Spleen (tissue), 7 donors: ENCODE measurements around the gene OPRL1.
A peak's percentile ranks its signal among the peaks of the same experiment; 100 is the strongest.

Experiments used
- POLR2A ChIP-seq, 3 donors: fragments of 450-650 bp; IDR thresholded peaks; one replicate each; pipeline ENCODE4 v1.5.1; 2017; ENCODE audit warnings: antibody characterized with exemption in 3 of 3, mild to moderate bottlenecking in 1 of 3
- TF ChIP-seq, protein P1 (sequence below), 11 experiments: fragments of 200-600 bp in 7 of 11; fragments of 450-650 bp in 4 of 11; sonication (generic) in 4 of 11; IDR thresholded peaks in 8 of 11; conservative IDR thresholded peaks in 3 of 11; 1 replicate in 7 of 11; 2 replicates in 4 of 11; pipeline versions ENCODE4 v1.4.0 to v1.8.0; 2016 to 2021; ENCODE audit warnings: antibody characterized with exemption in 11 of 11, inconsistent platforms in 4 of 11, mild to moderate bottlenecking in 1 of 11
- donor health status: DM: no; HTN: no; CAD: no; lungs with moderate emphysema.
- donor health status: DM: no; HTN: no; CAD: no.
- donor health status: DM: no; HTN: no; CAD: no.

- no peak for TF ChIP-seq POLR2A (IDR thresholded peaks at IDR 0.05)
- TF ChIP-seq, protein P1, sequence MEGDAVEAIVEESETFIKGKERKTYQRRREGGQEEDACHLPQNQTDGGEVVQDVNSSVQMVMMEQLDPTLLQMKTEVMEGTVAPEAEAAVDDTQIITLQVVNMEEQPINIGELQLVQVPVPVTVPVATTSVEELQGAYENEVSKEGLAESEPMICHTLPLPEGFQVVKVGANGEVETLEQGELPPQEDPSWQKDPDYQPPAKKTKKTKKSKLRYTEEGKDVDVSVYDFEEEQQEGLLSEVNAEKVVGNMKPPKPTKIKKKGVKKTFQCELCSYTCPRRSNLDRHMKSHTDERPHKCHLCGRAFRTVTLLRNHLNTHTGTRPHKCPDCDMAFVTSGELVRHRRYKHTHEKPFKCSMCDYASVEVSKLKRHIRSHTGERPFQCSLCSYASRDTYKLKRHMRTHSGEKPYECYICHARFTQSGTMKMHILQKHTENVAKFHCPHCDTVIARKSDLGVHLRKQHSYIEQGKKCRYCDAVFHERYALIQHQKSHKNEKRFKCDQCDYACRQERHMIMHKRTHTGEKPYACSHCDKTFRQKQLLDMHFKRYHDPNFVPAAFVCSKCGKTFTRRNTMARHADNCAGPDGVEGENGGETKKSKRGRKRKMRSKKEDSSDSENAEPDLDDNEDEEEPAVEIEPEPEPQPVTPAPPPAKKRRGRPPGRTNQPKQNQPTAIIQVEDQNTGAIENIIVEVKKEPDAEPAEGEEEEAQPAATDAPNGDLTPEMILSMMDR (IDR thresholded peaks at IDR 0.05 in 8 of 11, conservative IDR thresholded peaks at IDR 0.05 in 3 of 11), result peak in 5 of 11 experiments; percentile 10 to 35 (median 30)
These were observed 23.8 kb upstream of the OPRL1 start for GRCh38 chr20:64055893-64056638.
